T follicular helper cell (primary cell): ENCODE measurements around the gene TIGD2.
"Not testable (repeated sequence)": the region's sequence is repeated elsewhere in the genome, so short reads cannot be mapped to it uniquely, and the experiment has no call there.

ENCODE experiments used
- DNase-seq: peaks from one replicate; pipeline ENCODE4 v3.0.0-alpha.2; 2020; ENCODE audit warnings: low read depth

The TIGD2 gene

DNA sequence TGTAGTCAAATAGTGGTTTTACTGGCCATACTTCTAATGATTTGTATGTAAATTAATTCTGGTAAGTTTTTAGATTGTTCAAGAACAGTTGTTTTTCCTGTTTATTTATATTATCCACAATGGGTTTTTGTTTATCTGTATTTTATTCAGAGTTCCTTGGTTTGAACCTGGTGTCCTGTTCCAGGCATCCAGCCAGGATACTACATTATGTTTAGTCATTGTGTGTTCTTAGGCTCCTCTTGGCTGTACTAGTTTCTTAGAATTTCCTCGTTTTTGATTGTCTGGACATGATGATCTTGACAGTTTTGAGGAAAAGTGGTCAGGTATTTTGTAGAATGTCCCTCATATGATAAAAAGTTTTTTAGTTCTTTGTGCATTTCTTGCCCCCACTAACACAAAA is 7.8 kb downstream of the TIGD2 start:
- no peak for DNase-seq

DNA sequence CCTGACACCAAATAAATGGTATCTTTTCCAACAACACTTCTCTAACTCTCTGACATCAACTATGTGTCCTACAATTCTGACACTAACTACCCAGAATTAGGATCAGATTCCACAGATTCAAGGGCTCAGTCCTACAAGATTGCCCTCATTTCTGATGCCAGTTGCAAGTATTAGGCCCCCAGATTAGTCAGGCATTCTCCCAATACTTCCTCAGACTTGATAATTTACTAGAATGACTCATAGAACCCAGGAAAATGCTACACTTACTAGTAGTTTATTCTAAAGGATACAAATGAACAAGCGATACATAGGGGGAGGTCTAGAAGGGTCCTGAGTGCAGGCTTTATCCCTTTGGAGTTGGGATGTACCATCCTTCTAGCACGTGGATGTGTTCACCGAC is 8.5 kb downstream of the TIGD2 start:
- no peak for DNase-seq

DNA sequence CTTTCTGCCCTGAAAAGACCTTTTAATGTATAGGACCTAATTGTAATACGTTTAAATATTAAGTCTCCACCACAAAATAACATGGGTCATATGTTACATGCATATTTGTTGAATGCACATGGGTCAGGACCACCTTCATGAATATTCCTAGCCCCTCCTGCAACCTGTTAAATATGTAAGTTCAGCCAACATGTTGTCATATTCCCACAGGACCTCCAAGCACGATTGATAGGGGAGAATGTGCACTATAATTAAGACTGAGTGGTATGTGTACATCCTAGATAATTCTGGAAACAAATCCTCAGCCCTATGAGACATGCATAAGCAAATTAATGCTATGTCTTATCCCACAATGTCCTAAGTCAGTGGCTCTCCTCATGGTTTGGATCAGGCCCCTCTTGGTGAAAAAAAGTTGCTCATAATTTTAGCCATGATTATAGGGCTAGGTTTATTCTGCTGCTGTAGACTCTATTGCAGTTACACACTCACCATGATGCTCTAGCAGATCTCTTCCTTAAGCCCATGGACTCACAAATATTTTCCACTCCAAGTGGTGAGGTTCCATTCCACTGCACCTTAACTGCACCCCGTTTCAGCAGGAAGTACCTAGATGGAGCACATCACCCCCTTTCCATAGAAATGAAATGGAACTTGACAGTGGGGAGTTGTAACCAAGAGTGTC is 10.2 kb downstream of the TIGD2 start:
- no peak for DNase-seq

- no peak for DNase-seq
These were observed 12.1 kb downstream of the TIGD2 start for GRCh38 chr4:89123451-89123851.

GRCh38 chr4:89125901-89126782 is 14.8 kb downstream of the TIGD2 start:
- DNase-seq, result no peak

DNA sequence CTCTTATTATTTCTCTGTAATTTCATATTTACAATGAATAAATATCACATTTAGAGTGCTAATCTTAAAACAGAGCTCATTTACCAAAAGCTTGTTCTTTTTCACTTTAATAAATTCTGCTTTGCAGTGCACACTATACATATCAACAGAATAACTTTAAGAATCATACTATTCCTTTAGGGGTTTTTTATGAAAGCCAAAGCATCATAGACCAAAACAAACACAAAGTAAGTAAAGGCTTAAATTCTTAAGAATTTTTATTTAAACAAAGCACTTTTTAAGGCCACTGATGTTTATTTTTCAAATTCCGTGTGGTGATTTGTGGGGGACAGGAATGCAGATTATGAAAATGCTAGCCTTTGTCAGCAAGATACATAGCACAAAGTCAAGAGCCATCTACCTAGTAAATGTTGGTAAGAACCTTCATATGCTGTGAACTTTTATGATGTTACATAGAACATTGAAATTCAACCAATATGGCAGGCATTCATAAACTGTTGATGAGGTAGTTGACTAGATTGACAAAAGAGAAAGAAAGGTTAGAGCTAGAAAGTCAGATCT is 17.8 kb downstream of the TIGD2 start:
- no peak for DNase-seq

DNA sequence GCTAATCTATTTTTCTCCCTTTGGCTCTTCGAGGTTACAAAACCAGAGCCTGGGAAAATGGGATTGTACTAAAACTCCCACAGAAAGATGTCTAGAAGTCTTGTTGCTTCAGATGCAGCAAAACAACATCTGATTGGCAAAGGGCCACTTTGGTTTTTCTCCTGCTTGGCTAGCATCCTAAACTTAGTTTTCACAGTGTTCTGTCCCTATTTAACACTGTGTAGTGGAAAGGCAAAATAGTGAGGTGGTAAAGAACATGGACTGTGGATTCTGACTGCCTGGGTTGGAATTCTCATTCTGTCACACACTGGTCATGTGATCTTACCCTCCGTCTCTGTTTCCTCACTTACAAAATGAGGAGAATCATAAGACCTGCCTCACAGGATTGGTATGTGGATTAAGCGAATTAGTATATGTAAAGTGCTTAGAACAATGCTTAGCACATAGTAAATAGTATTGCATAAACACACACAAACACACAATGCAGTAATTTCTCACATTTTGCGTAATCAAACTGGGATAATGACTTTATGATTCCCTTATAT is 23.5 kb downstream of the TIGD2 start:
- DNase-seq, result no peak

DNA sequence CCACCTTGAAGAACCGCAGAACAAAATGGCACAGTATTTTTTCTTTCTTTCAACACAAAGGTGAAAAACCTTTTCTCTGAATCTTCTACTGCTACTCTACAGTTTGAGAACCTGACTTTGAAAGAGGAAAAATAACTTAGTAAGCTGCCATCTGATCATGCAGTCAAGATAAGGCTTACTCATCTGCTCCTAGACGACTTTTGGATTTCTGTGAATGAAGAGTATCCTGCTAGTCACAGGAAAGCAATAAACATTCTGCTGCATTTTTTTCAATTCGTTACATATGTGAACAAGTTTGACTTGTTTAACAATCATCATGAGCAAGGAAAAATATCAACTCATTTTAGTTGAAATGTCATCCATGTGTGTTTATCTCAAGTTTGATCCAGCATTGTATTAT is 25.2 kb downstream of the TIGD2 start:
- no peak for DNase-seq

DNA sequence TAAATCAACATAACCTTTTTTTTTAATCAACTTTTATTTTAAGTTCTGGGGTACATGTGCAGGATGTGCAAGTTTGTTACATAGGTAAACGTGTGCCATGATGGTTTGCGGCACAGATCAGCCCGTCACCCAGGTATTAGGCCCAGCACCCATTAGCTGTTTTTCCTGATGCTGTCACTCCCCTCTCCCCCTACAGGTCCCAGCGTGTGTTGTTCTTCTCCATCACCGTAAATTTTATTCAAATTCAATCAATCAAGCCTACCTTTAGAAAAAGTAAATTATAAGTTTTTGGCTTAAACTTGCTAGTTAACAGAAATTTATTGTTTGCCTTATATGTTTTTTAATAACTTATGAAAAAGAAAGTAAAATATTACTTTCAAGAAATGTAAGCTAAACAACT is 25.9 kb downstream of the TIGD2 start:
- DNase-seq, result no peak

DNA sequence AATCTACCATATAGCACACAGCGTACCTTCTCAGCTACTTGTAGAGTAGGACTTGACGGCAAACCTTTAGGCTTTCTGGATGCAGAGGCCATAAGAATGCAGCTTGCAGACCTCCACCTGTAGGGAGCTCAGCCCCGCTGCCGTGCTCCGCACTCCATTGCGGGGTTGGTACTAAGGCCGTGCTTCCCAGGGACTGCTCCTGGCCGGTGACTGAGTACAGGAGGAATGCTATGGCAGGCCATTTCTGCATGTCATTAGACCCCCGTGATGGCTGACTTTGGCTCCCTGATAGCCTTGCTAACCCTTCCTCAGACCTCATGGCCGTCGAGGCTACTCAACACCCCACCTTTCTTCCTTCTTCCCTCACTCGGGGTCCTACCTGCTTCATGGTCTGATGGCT is 26.4 kb downstream of the TIGD2 start:
- DNase-seq, result no peak

- DNase-seq, result no peak
These were observed 28.9 kb downstream of the TIGD2 start for GRCh38 chr4:89140168-89140759.

GRCh38 chr4:89142691-89143669 is 31.6 kb downstream of the TIGD2 start:
- DNase-seq, result no peak

- not testable (repeated sequence) for DNase-seq
These were observed 33.3 kb downstream of the TIGD2 start for GRCh38 chr4:89144652-89145051.

DNA sequence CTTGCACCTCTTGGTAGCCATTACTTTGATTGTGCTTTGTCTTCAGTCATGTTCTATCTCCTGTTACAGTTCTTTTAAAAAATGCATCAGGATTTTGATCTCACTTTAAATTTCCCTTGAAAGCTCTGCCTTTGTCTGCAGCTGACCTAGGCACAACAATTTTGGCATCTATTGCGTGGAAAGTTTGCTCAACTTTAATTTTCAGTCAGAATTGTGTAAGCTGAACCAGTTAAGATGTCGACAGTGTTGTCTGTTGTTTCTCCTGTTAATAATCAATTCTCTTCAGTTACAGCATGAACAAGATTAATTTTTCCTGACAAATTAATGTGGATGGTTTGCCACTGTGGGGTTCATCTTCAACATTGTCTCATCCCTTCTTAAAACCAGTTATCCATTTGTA is 34.9 kb downstream of the TIGD2 start:
- DNase-seq, result no peak

DNA sequence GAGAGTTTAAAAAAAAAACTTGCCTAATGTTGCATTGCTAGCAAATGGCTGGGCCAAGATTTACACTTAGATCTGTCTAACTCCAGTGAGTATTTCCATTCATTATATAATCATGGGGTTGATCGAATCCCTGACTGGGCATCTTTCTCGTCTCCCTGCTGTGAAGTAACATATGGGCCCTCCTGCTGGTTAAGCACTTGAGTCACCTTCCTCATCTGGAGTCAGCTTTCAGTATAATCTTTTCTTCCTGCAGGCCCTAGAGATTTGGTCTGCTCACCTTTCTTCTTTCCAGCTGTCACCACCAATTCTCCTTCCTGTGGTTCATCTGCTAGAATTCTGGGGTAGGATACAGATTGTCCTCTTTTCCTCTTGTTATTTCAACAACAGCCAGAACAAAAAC is 41.6 kb downstream of the TIGD2 start:
- DNase-seq, result no peak

DNA sequence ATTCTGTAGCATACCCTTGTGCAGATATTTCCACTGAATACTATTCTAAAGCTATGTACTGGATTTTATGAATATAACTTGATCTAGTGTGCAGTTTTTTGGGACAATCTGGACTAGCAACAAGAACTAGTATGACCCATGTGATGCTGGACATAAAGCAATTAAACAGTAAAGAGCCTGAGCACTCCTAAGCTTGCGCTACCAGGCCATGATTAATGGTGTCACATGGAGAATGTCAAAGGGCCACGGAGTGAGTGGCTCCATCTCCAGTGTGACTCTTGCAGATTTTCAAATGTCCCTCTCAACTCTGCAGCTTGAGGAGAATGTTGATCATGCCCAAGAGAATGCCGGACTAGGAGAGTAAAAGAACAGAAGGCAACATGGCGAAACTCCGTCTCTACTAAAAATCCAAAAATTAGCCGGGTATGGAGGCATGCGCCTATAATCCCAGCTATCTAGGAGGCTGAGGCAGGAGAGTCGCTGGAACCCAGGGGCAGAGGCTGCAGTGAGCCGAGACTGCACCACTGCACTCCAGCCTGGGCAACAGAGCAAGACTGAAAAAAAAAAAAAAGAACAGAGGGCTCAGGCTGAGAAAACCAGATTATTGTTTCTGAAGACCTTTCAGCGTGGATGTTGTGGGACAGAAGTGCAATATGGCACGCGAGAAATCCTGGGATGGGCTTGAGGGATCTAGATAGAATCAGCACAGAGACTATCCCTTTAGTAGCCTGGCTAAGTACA is 45.0 kb downstream of the TIGD2 start:
- no peak for DNase-seq

DNA sequence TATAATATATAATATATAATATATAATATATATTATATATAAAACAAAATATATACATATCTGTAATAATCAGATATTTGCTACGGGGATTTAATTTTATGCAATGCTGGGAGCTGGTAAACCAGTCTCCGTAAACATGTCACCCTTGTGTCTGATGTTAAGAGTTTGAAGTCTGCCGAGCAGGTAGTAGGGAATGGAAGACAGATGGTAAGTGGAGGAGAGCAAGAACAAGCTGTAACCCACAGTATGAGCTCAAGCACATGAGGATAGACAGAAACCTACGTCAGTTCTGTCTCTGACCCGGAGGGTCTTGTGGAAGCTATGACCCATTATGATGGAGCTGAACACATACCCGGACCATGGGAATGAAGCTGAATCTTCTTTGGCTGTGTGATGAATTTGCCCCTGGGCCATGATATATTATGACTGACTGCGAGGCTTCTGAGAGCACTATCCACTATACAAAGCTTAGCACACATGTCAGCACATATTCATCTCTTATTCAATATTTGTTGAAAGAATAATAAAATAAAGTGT is 46.2 kb downstream of the TIGD2 start:
- no peak for DNase-seq

- DNase-seq, result no peak
These were observed 47.7 kb downstream of the TIGD2 start for GRCh38 chr4:89158884-89159503.

DNA sequence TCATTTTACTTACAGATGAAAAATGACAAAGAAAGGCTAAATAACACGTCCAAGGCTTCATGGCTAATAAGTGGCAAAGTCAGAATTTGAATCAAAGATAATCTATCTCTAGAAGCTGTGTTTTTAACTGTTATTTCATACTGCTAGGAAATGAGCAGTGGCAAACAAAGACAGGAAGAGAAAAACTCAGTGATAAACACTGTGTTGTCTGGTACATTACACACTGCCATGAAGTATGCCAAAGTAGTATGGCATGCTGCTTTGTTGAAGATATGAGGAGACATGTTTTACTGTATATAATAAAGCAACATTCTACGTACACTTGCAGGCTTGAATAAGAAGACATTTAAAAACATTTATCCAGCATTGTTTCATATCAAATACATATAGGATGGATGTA is 49.5 kb downstream of the TIGD2 start:
- no peak for DNase-seq

- DNase-seq, result no peak
These were observed 50.5 kb downstream of the TIGD2 start for GRCh38 chr4:89161841-89162240.
